HepG2 (cell line): Measurements from ENCODE around the gene MTA1. TPM values are rescaled to one million over a fixed set of nuclear protein-coding genes. Genes with fewer than 3 reads are reported as not detected.

Experiments
- ATAC-seq: fragments of 200-7000 bp; cut with Tn5 transposase; 3 replicates; pipeline ENCODE4 v1.9.1; 2020; ENCODE audit warnings: mild to moderate bottlenecking, moderate library complexity
- BruUV-seq: library from RNA; stranded (reverse); fragments of 400-500 nt; replicated peaks from 2 replicates; lab custom pipeline; 2021; lab: Mats Ljungman, UMichigan
- CTCF ChIA-PET: fragments of 300-600 bp; formaldehyde crosslinking; extraction: SDS; loops from one replicate; lab custom pipeline; 2021; ENCODE audit warnings: low total read pairs, inconsistent platforms, low intra/inter-chr PET ratio; lab: Yijun Ruan, JAX
- POLR2A ChIA-PET: fragments of 350-600 bp; sonication (Branson Sonifier 250); formaldehyde crosslinking; loops from one replicate; lab custom pipeline; 2020; ENCODE audit warnings: antibody characterized with exemption, inconsistent platforms; lab: Yijun Ruan, JAX
- DNase-seq: peaks from one replicate; pipeline ENCODE4 v3.0.0-alpha.2; 2015; ENCODE audit warnings: low spot score
- FAIRE-seq: peaks from 3 replicates; lab custom pipeline; 2011; peaks lifted over from hg19 to GRCh38; lab: Jason Lieb, UNC
- H2AFZ ChIP-seq: one replicate; pipeline ENCODE4 v1.6.1; 2011; ENCODE audit warnings: low read length, inconsistent platforms
- H3K27ac ChIP-seq: fragments of 300-600 bp; 3 replicates; pipeline ENCODE4 v1.8.0; 2011; ENCODE audit warnings: mixed run types, mild to moderate bottlenecking, mixed read lengths, low read length, inconsistent platforms; ENCODE audit not compliant: insufficient read depth; ENCODE audit errors: extremely low read length
- H3K27me3 ChIP-seq, 2 experiments: fragments of 200-600 bp in 1 of 2; 2 replicates in 1 of 2; 3 replicates in 1 of 2; pipeline versions ENCODE4 v1.6.0 to v1.8.0; 2011; ENCODE audit warnings: low read length in 2 of 2, mild to moderate bottlenecking in 2 of 2, moderate library complexity in 2 of 2, inconsistent platforms in 1 of 2; ENCODE audit not compliant: insufficient read depth in 2 of 2, control insufficient read depth in 1 of 2
- H3K36me3 ChIP-seq, 2 experiments: fragments of 200-600 bp in 1 of 2; replicated peaks in 1 of 2; 2 replicates in 1 of 2; 3 replicates in 1 of 2; pipeline versions ENCODE4 v1.5.1 to v1.8.0; 2011; ENCODE audit warnings: low read length in 2 of 2, inconsistent platforms in 1 of 2; ENCODE audit not compliant: insufficient read depth in 2 of 2, control insufficient read depth in 1 of 2
- H3K4me1 ChIP-seq: 2 replicates; pipeline ENCODE4 v1.5.1; 2012; ENCODE audit warnings: low read length, inconsistent platforms; ENCODE audit not compliant: insufficient read depth
- H3K4me2 ChIP-seq: 2 replicates; pipeline ENCODE4 v1.6.0; 2011; ENCODE audit warnings: low read depth, low read length, inconsistent platforms
- H3K4me3 ChIP-seq, 3 experiments: fragments of 200-600 bp in 1 of 3; sonication (generic), shearing (Covaris generic) in 1 of 3; replicated peaks in 1 of 3; 2 replicates each; pipeline ENCODE4 v1.5.1; 2011 to 2016; ENCODE audit warnings: low read length in 3 of 3, inconsistent platforms in 2 of 3, low read depth in 2 of 3, mild to moderate bottlenecking in 2 of 3, control low read depth in 1 of 3, mixed read lengths in 1 of 3; ENCODE audit not compliant: insufficient read depth in 1 of 3
- H3K79me2 ChIP-seq: one replicate; pipeline ENCODE4 v1.6.1; 2011; ENCODE audit warnings: low read length, inconsistent platforms; ENCODE audit not compliant: insufficient read depth
- H3K9ac ChIP-seq: 2 replicates; pipeline ENCODE4 v1.6.0; 2011; ENCODE audit warnings: mild to moderate bottlenecking, low read depth, low read length, inconsistent platforms; ENCODE audit not compliant: insufficient read depth
- H3K9me3 ChIP-seq: 2 replicates; pipeline ENCODE4 v1.5.1; 2012; ENCODE audit warnings: mild to moderate bottlenecking, low read length
- H4K20me1 ChIP-seq: 2 replicates; pipeline ENCODE4 v1.6.0; 2011; ENCODE audit warnings: inconsistent platforms, mild to moderate bottlenecking, low read length, moderate library complexity; ENCODE audit not compliant: insufficient read depth
- AKAP8 ChIP-seq: sonication (generic); formaldehyde crosslinking; IDR thresholded peaks from 2 replicates; pipeline ENCODE4 v1.5.1; 2020; ENCODE audit warnings: mild to moderate bottlenecking, missing genetic modification reagents
- HNRNPL ChIP-seq: fragments of 200-400 bp; formaldehyde crosslinking; IDR thresholded peaks from 2 replicates; pipeline ENCODE4 v1.6.1; 2017; ENCODE audit warnings: mild to moderate bottlenecking, low read depth, low read length
- NFYB ChIP-seq: sonication (generic); formaldehyde crosslinking; IDR thresholded peaks from 2 replicates; pipeline ENCODE4 v1.4.0; 2020; ENCODE audit warnings: missing genetic modification reagents
- RBM22 ChIP-seq: fragments of 200-400 bp; formaldehyde crosslinking; optimal IDR thresholded peaks from 2 replicates; pipeline ENCODE3; 2017; ENCODE audit warnings: mild to moderate bottlenecking, low read length, moderate library complexity
- ZBTB38 ChIP-seq: sonication (generic); formaldehyde crosslinking; IDR thresholded peaks from 2 replicates; pipeline ENCODE4 v1.5.1; 2020; ENCODE audit warnings: mild to moderate bottlenecking, missing genetic modification reagents
- ZFP82 ChIP-seq: sonication (generic); formaldehyde crosslinking; IDR thresholded peaks from 2 replicates; pipeline ENCODE4 v1.5.1; 2020; ENCODE audit warnings: mild to moderate bottlenecking, missing genetic modification reagents, borderline replicate concordance
- ZKSCAN1 ChIP-seq: fragments of 150-350 bp; IDR thresholded peaks from 2 replicates; pipeline ENCODE4 v1.6.1; 2014; ENCODE audit warnings: low read length
- WGBS: methylation state at CpG from one replicate; pipeline ENCODE4 v1.1.6; 2017; ENCODE audit warnings: low lambda C conversion rate; 5-methylcytosine and 5-hydroxymethylcytosine counted together
- in situ Hi-C: cut with HindIII; loops from 2 replicates; pipeline ENCODE4 v1.10.0; 2017; ENCODE audit warnings: low pct_unique_long_range_greater_than_20kb; ENCODE audit not compliant: extremely low pct_ligation_motif_present
- intact Hi-C: fragments of 100-400 bp; cut with micrococcal nuclease; formaldehyde crosslinking; loops from one replicate; pipeline ENCODE4 v1.10.0; 2022; ENCODE audit not compliant: unreplicated experiment
- polyA plus RNA-seq, 8 experiments: library from polyadenylated mRNA; depleted of rRNA in 3 of 8; stranded (reverse) in 7 of 8; unstranded in 1 of 8; fragments of >200 nt; fragmentation: Illumina TruSeq in 4 of 8; extraction: Trizol in 4 of 8; gene quantifications; 2 replicates each; pipeline versions ENCODE4 v1.2.1 to v1.2.3, GENCODE V29; 2011 to 2016; ENCODE audit warnings: low read depth in 4 of 8, missing spikeins in 1 of 8, mixed read lengths in 1 of 8; ENCODE audit not compliant: insufficient read depth in 1 of 8
- total RNA-seq, 5 experiments: library from RNA; depleted of rRNA; stranded (reverse); fragments of >200 nt; fragmentation: Illumina TruSeq; extraction: Trizol; gene quantifications; 2 replicates each; pipeline ENCODE4 v1.2.3, GENCODE V29; 2016; ENCODE audit warnings: low read depth in 1 of 5
- TF ChIP-seq, protein P1 (sequence below): sonication (generic); formaldehyde crosslinking; IDR thresholded peaks from 2 replicates; pipeline ENCODE4 v1.5.1; 2020; ENCODE audit warnings: mild to moderate bottlenecking, missing genetic modification reagents, moderate library complexity
- TF ChIP-seq, protein P2 (sequence below): sonication (generic); formaldehyde crosslinking; IDR thresholded peaks from 2 replicates; pipeline ENCODE4 v1.5.1; 2020; ENCODE audit warnings: mild to moderate bottlenecking, missing genetic modification reagents, moderate library complexity
- TF ChIP-seq, protein P3 (sequence below): sonication (generic); formaldehyde crosslinking; IDR thresholded peaks from 2 replicates; pipeline ENCODE4 v1.4.0; 2020; ENCODE audit warnings: missing genetic modification reagents

Gene MTA1
- total and polyA plus RNA-seq, 2 of the 13 experiments (the other 11 are each of a cell fraction or from before 2014, with no cell fraction given) = 35.2 to 85.8 TPM

GRCh38 chr14:105422695-105423487 is 3.3 kb downstream of the MTA1 start:
- Histone ChIP-seq H3K4me3 (no peak overlapping the region), H3K36me3 (peaks cover 3 to 20% of the 10 kb centered on the region in 2 experiments; a peak in 2 of 5 replicates), H4K20me1 (0 out of 2 replicates have a peak, but pooled peaks cover 5% of the 10 kb centered on the region), H3K4me2 (no peak overlapping the region), H3K27ac (no peak overlapping the region), H3K27me3 (no peaks in the 10 kb centered on the region; a peak in 1 of 5 replicates), H2AFZ (no peak overlapping the region), H3K79me2 (peaks cover 59% of the 10 kb centered on the region), H3K4me1 (peaks cover 36% of the 10 kb centered on the region), H3K9me3 (no peaks in the 10 kb centered on the region), H3K9ac (no peak overlapping the region)
- no TSS peak for BruUV-seq
- FAIRE-seq = no peak
- POLR2A ChIA-PET = no interaction called here
- in situ Hi-C loops = loop anchor here (5.0 kb wide), 1 partner anchor 104 kb away; the partner anchor contains the start of gene TMEM121
- ATAC-seq = no peak
- intact Hi-C loops = no loop called here
- WGBS = 90% methylated on average over 20 of the region's 21 CpGs
- no peak for DNase-seq
- CTCF ChIA-PET = no interaction called here
- TF ChIP-seq ZKSCAN1 = no peak
- TF ChIP-seq, protein P1, sequence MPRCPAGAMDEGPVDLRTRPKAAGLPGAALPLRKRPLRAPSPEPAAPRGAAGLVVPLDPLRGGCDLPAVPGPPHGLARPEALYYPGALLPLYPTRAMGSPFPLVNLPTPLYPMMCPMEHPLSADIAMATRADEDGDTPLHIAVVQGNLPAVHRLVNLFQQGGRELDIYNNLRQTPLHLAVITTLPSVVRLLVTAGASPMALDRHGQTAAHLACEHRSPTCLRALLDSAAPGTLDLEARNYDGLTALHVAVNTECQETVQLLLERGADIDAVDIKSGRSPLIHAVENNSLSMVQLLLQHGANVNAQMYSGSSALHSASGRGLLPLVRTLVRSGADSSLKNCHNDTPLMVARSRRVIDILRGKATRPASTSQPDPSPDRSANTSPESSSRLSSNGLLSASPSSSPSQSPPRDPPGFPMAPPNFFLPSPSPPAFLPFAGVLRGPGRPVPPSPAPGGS (CRISPR knock-in tag) = no peak
- TF ChIP-seq, protein P2, sequence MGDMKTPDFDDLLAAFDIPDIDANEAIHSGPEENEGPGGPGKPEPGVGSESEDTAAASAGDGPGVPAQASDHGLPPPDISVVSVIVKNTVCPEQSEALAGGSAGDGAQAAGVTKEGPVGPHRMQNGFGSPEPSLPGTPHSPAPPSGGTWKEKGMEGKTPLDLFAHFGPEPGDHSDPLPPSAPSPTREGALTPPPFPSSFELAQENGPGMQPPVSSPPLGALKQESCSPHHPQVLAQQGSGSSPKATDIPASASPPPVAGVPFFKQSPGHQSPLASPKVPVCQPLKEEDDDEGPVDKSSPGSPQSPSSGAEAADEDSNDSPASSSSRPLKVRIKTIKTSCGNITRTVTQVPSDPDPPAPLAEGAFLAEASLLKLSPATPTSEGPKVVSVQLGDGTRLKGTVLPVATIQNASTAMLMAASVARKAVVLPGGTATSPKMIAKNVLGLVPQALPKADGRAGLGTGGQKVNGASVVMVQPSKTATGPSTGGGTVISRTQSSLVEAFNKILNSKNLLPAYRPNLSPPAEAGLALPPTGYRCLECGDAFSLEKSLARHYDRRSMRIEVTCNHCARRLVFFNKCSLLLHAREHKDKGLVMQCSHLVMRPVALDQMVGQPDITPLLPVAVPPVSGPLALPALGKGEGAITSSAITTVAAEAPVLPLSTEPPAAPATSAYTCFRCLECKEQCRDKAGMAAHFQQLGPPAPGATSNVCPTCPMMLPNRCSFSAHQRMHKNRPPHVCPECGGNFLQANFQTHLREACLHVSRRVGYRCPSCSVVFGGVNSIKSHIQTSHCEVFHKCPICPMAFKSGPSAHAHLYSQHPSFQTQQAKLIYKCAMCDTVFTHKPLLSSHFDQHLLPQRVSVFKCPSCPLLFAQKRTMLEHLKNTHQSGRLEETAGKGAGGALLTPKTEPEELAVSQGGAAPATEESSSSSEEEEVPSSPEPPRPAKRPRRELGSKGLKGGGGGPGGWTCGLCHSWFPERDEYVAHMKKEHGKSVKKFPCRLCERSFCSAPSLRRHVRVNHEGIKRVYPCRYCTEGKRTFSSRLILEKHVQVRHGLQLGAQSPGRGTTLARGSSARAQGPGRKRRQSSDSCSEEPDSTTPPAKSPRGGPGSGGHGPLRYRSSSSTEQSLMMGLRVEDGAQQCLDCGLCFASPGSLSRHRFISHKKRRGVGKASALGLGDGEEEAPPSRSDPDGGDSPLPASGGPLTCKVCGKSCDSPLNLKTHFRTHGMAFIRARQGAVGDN = peak; percentile 18
- peak; percentile 40 for TF ChIP-seq RBM22
- TF ChIP-seq NFYB (CRISPR knock-in tag) = no peak
- peak; percentile 69; the same call in 1 of the 2 replicates for TF ChIP-seq HNRNPL
- TF ChIP-seq, protein P3, sequence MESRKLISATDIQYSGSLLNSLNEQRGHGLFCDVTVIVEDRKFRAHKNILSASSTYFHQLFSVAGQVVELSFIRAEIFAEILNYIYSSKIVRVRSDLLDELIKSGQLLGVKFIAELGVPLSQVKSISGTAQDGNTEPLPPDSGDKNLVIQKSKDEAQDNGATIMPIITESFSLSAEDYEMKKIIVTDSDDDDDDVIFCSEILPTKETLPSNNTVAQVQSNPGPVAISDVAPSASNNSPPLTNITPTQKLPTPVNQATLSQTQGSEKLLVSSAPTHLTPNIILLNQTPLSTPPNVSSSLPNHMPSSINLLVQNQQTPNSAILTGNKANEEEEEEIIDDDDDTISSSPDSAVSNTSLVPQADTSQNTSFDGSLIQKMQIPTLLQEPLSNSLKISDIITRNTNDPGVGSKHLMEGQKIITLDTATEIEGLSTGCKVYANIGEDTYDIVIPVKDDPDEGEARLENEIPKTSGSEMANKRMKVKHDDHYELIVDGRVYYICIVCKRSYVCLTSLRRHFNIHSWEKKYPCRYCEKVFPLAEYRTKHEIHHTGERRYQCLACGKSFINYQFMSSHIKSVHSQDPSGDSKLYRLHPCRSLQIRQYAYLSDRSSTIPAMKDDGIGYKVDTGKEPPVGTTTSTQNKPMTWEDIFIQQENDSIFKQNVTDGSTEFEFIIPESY (CRISPR knock-in tag) = peak; percentile 91
- TF ChIP-seq ZFP82 (CRISPR knock-in tag) = no peak
- TF ChIP-seq ZBTB38 (CRISPR knock-in tag) = peak; percentile 66; the same call in 1 of the 2 replicates
- 0 out of 2 replicates have a peak, but pooled peaks have one; percentile 57 for TF ChIP-seq AKAP8 (CRISPR knock-in tag)
